ENCODE measurements around the gene TBL1X.

- TF ChIP-seq EZH2 (IDR thresholded peaks at IDR 0.05; ENCODE audit: insufficient read depth, low read length) (no peak), CTCF (IDR thresholded peaks at IDR 0.05; ENCODE audit: insufficient read depth, low read depth, low read length) (no peak)
Observed at GRCh38 chrX:9489234-9489633, 24.4 kb downstream of the TBL1X start.

Measured in astrocyte (in vitro differentiated cells and primary cell).